ENCODE results near the gene TNFSF8. TPM values are rescaled to one million over a fixed set of nuclear protein-coding genes. Genes with fewer than 3 reads are reported as not detected.

TNFSF8 gene
- total and polyA plus RNA-seq, 2 experiments from 2014 or later = not detected

GRCh38 chr9:114911167-114911821 is 19.1 kb downstream of the TNFSF8 start:
- Histone ChIP-seq H3K27ac (no peak overlapping the region), H3K36me3 (no peaks in the 10 kb centered on the region), H3K4me1 (ENCODE audit: low read depth) (no peaks in the 10 kb centered on the region), H3K4me3 (no peak overlapping the region), H3K9me3 (ENCODE audit: low read depth) (no peaks in the 10 kb centered on the region), H3K27me3 (peaks cover 68% of the 10 kb centered on the region)
- TF ChIP-seq CTCF (IDR thresholded peaks at IDR 0.05; ENCODE audit: low read depth, low read length) = peak; percentile 78
- DNase-seq (ENCODE audit: low read depth in 1 of 2, low spot score in 1 of 2) = peak; percentile 59 to 60

- no peaks in the 10 kb centered on the region for H3K9me3 ChIP-seq (ENCODE audit: low read depth)
- TF ChIP-seq CTCF (IDR thresholded peaks at IDR 0.05; ENCODE audit: low read depth, low read length) = no peak
- no peaks in the 10 kb centered on the region for H3K4me1 ChIP-seq (ENCODE audit: low read depth)
- no peaks in the 10 kb centered on the region for H3K36me3 ChIP-seq
- H3K27ac ChIP-seq = no peak overlapping the region
- H3K4me3 ChIP-seq = no peak overlapping the region
- DNase-seq (ENCODE audit: low read depth in 1 of 2, low spot score in 1 of 2) = no peak
- peaks cover 64% of the 10 kb centered on the region for H3K27me3 ChIP-seq
Observed at GRCh38 chr9:114910541-114910940, 19.9 kb downstream of the TNFSF8 start.

GRCh38 chr9:114909661-114910060 is 20.7 kb downstream of the TNFSF8 start:
- Histone ChIP-seq H3K9me3 (ENCODE audit: low read depth) (no peaks in the 10 kb centered on the region), H3K36me3 (no peaks in the 10 kb centered on the region), H3K4me1 (ENCODE audit: low read depth) (no peaks in the 10 kb centered on the region), H3K27ac (no peak overlapping the region), H3K27me3 (peaks cover 59% of the 10 kb centered on the region), H3K4me3 (no peak overlapping the region)
- no peak for TF ChIP-seq CTCF (IDR thresholded peaks at IDR 0.05; ENCODE audit: low read depth, low read length)
- no peak for DNase-seq (ENCODE audit: low read depth in 1 of 2, low spot score in 1 of 2)

GRCh38 chr9:114908805-114909448 is 21.5 kb downstream of the TNFSF8 start:
- peaks cover 58% of the 10 kb centered on the region for H3K27me3 ChIP-seq
- no peak overlapping the region for H3K4me3 ChIP-seq
- no peak for DNase-seq (ENCODE audit: low read depth in 1 of 2, low spot score in 1 of 2)
- H3K9me3 ChIP-seq (ENCODE audit: low read depth) = no peaks in the 10 kb centered on the region
- TF ChIP-seq CTCF (IDR thresholded peaks at IDR 0.05; ENCODE audit: low read depth, low read length) = no peak
- H3K27ac ChIP-seq = no peak overlapping the region
- no peaks in the 10 kb centered on the region for H3K4me1 ChIP-seq (ENCODE audit: low read depth)
- H3K36me3 ChIP-seq = no peaks in the 10 kb centered on the region

GRCh38 chr9:114908104-114908622 is 22.2 kb downstream of the TNFSF8 start:
- Histone ChIP-seq H3K27ac (no peak overlapping the region), H3K9me3 (ENCODE audit: low read depth) (no peaks in the 10 kb centered on the region), H3K36me3 (no peaks in the 10 kb centered on the region), H3K4me1 (ENCODE audit: low read depth) (no peaks in the 10 kb centered on the region), H3K4me3 (no peak overlapping the region), H3K27me3 (peaks cover 57% of the 10 kb centered on the region)
- no peak for TF ChIP-seq CTCF (IDR thresholded peaks at IDR 0.05; ENCODE audit: low read depth, low read length)
- no peak for DNase-seq (ENCODE audit: low read depth in 1 of 2, low spot score in 1 of 2)
